ENCODE results near the gene DDX10.
"Not testable (repeated sequence)": the region's sequence is repeated elsewhere in the genome, so short reads cannot be mapped to it uniquely, and the experiment has no call there.

The DDX10 gene

GRCh38 chr11:108813086-108813485 is 148.2 kb downstream of the DDX10 start:
- TF ChIP-seq CTCF (IDR thresholded peaks at IDR 0.05) (no peak), ZFX (IDR thresholded peaks at IDR 0.05; ENCODE audit: borderline replicate concordance) (no peak)
- H3K27ac ChIP-seq = no peak overlapping the region

- H3K27ac ChIP-seq = no peak overlapping the region
- no peak for TF ChIP-seq ZFX (IDR thresholded peaks at IDR 0.05; ENCODE audit: borderline replicate concordance)
- no peak for TF ChIP-seq CTCF (IDR thresholded peaks at IDR 0.05)
Observed at GRCh38 chr11:108817976-108818375, 153.1 kb downstream of the DDX10 start.

GRCh38 chr11:108818971-108819370 is 154.1 kb downstream of the DDX10 start:
- no peak overlapping the region for H3K27ac ChIP-seq
- TF ChIP-seq CTCF (IDR thresholded peaks at IDR 0.05) (no peak), ZFX (IDR thresholded peaks at IDR 0.05; ENCODE audit: borderline replicate concordance) (no peak)

GRCh38 chr11:108819957-108820356 is 155.1 kb downstream of the DDX10 start:
- no peak for TF ChIP-seq ZFX (IDR thresholded peaks at IDR 0.05; ENCODE audit: borderline replicate concordance)
- no peak for TF ChIP-seq CTCF (IDR thresholded peaks at IDR 0.05)

GRCh38 chr11:108823960-108824359 is 159.1 kb downstream of the DDX10 start:
- not testable (repeated sequence) for H3K27ac ChIP-seq

More at GRCh38 chr11:108819957-108820356, 155.1 kb downstream of the DDX10 start:
- H3K27ac ChIP-seq = no peak overlapping the region

- no peak overlapping the region for H3K27ac ChIP-seq
- TF ChIP-seq ZFX (IDR thresholded peaks at IDR 0.05; ENCODE audit: borderline replicate concordance) (no peak), CTCF (IDR thresholded peaks at IDR 0.05) (no peak)
Observed at GRCh38 chr11:108824545-108824944, 159.7 kb downstream of the DDX10 start.

- no peak for TF ChIP-seq ZFX (IDR thresholded peaks at IDR 0.05; ENCODE audit: borderline replicate concordance)
- no peak for TF ChIP-seq CTCF (IDR thresholded peaks at IDR 0.05)
- no peak overlapping the region for H3K27ac ChIP-seq
Observed at GRCh38 chr11:108825381-108825780, 160.5 kb downstream of the DDX10 start.

GRCh38 chr11:108826136-108826535 is 161.3 kb downstream of the DDX10 start:
- H3K27ac ChIP-seq = no peak overlapping the region
- TF ChIP-seq ZFX (IDR thresholded peaks at IDR 0.05; ENCODE audit: borderline replicate concordance) = no peak
